ENCODE measurements around the gene MRPL48. TPM values are rescaled to one million over a fixed set of nuclear protein-coding genes. Genes with fewer than 3 reads are reported as not detected.

The MRPL48 gene
- total and polyA plus RNA-seq, 12 donors: 25.1 to 44.4 (median 32.7) TPM

GRCh38 chr11:73888244-73888643 is 100.6 kb downstream of the MRPL48 start:
- H3K4me1 ChIP-seq: peaks cover 0 to 6% (median 0%) of the 10 kb centered on the region in 9 donors
- intact Hi-C loops (cut with DNase I): no loop called here
- H3K27me3 ChIP-seq: no peaks in the 10 kb centered on the region
- DNase-seq: no peak
- H3K4me3 ChIP-seq: no peak overlapping the region
- ATAC-seq: no peak
- 94 to 96% methylated on average over 3 of the region's 3 CpGs for WGBS, 2 donors
- H3K27ac ChIP-seq: no peak overlapping the region
- H3K9me3 ChIP-seq: no peaks in the 10 kb centered on the region
- no peak for TF ChIP-seq CTCF (IDR thresholded peaks at IDR 0.05)
- peaks cover 0 to 87% (median 38%) of the 10 kb centered on the region in 9 donors for H3K36me3 ChIP-seq

DNA sequence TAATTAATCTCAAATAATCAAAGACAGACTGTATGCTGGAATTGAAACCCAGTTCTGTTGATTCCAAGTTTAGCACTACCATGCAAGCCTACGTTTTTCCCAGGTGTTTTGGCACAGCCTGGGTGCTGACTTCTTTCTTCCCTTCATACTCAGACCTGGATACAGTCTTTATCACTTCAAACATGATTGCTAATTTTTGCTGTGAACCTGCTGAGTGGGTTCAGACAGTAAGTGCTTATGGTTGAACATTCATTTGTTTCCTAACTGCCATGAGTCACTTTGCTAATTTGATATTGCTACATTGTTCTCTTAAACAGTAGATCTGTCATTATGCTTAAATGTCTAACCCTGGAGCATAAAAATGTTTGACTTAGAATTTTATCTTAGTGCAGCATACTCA is 101.3 kb downstream of the MRPL48 start:
- ATAC-seq (no peak), DNase-seq (no peak)
- Histone ChIP-seq H3K4me1 (peaks cover 0 to 6% (median 0%) of the 10 kb centered on the region in 9 donors), H3K36me3 (peaks cover 0 to 87% (median 34%) of the 10 kb centered on the region in 9 donors), H3K27me3 (no peaks in the 10 kb centered on the region), H3K9me3 (no peaks in the 10 kb centered on the region), H3K27ac (no peak overlapping the region), H3K4me3 (no peak overlapping the region)
- no peak for TF ChIP-seq CTCF (IDR thresholded peaks at IDR 0.05)
- 42 to 48% methylated on average over 1 of the region's 1 CpG for WGBS, 2 donors
- intact Hi-C loops (cut with DNase I): no loop called here

DNA sequence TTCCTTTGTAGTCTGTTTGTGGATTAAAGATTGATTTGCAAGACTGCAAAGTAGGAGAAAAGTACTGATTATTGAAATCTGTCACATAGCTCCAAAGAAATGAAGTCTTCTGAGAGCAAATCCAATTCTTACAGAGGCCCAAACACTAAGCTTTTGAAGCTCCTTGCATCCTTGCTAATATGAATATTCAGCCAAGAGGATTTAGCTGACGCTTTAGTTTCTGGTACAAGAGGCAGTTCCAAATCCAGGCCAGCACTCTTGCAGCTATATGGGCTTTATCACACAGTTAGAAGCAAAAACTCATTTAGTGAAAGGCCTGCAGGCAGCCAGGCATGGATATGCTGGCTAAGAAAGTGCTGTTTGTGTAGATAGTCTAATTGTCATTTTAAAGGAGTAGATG is 101.9 kb downstream of the MRPL48 start:
- Histone ChIP-seq H3K9me3 (no peaks in the 10 kb centered on the region), H3K4me1 (peaks cover 0 to 6% (median 0%) of the 10 kb centered on the region in 9 donors), H3K27ac (no peak overlapping the region), H3K27me3 (no peaks in the 10 kb centered on the region), H3K36me3 (peaks cover 0 to 87% (median 34%) of the 10 kb centered on the region in 9 donors), H3K4me3 (no peak overlapping the region)
- DNase-seq (no peak), ATAC-seq (no peak)
- no peak for TF ChIP-seq CTCF (IDR thresholded peaks at IDR 0.05)
- 90 to 96% methylated on average over 1 of the region's 1 CpG for WGBS, 2 donors
- intact Hi-C loops (cut with DNase I): no loop called here

GRCh38 chr11:73893041-73893440 is 105.4 kb downstream of the MRPL48 start:
- 97% methylated on average over 3 of the region's 3 CpGs for WGBS, 2 donors
- Histone ChIP-seq H3K27me3 (no peaks in the 10 kb centered on the region), H3K27ac (no peak overlapping the region), H3K9me3 (no peaks in the 10 kb centered on the region), H3K4me1 (peaks cover 0 to 6% (median 0%) of the 10 kb centered on the region in 9 donors), H3K36me3 (peaks cover 0 to 78% (median 22%) of the 10 kb centered on the region in 9 donors), H3K4me3 (no peak overlapping the region)
- no peak for TF ChIP-seq CTCF (IDR thresholded peaks at IDR 0.05)
- DNase-seq (no peak), ATAC-seq (no peak)
- intact Hi-C loops (cut with DNase I): no loop called here
